PFSK-1 (cell line): ENCODE data around the gene BZW1.

Source experiments
- FOXP2 ChIP-seq: optimal IDR thresholded peaks from 2 replicates; pipeline ENCODE3; 2011; ENCODE audit warnings: borderline replicate concordance, control low read depth, inconsistent platforms; ENCODE audit not compliant: insufficient read depth; ENCODE audit errors: extremely low read length, extremely low read depth
- POLR2AphosphoS5 ChIP-seq: IDR thresholded peaks from 2 replicates; pipeline ENCODE4 v1.6.1; 2012; ENCODE audit warnings: low read depth, mild to moderate bottlenecking, control low read depth, low read length, moderate library complexity
- REST ChIP-seq, 2 experiments: IDR thresholded peaks; 2 replicates each; pipeline versions ENCODE4 v1.6.1 to v1.8.0; 2011 to 2012; ENCODE audit warnings: low read depth in 2 of 2, low read length in 2 of 2, control low read depth in 1 of 2, inconsistent platforms in 1 of 2, mild to moderate bottlenecking in 1 of 2, moderate library complexity in 1 of 2; ENCODE audit not compliant: insufficient read depth in 1 of 2
- SIN3A ChIP-seq: IDR thresholded peaks from 2 replicates; pipeline ENCODE4 v1.6.1; 2012; ENCODE audit warnings: mild to moderate bottlenecking, low read length, moderate library complexity, borderline replicate concordance; ENCODE audit not compliant: insufficient read depth
- TAF1 ChIP-seq: IDR thresholded peaks from 2 replicates; pipeline ENCODE4 v1.6.1; 2012; ENCODE audit warnings: low read length, control low read depth, borderline replicate concordance; ENCODE audit not compliant: insufficient read depth

DNA sequence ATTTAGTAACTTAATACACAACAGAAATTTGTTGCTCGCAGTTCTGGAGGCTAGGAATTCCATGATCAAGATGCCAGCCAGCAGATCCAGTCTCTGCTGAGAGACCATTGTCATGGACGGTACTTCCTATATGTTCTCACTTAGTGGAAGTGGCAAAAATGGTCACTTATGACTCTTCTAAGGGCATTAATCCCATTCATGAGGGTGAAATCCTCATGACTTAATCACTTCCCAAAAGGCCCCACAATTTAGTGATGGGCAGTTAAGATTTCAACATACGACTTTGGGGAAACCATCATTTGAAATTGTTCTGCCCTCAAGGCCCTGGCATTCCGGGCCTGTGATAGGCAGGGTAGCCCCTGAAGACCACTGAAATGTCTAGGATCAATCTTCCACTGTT is 23.0 kb downstream of the BZW1 start:
- TF ChIP-seq REST (IDR thresholded peaks at IDR 0.05; ENCODE audit: insufficient read depth in 1 of 2, low read depth in 2 of 2, low read length in 2 of 2): no peak
- no peak for TF ChIP-seq POLR2AphosphoS5
- no peak for TF ChIP-seq TAF1
- no peak for TF ChIP-seq SIN3A
- no peak for TF ChIP-seq FOXP2
